ENCODE data around the gene RAB18.
"Not testable (repeated sequence)": the region's sequence is repeated elsewhere in the genome, so short reads cannot be mapped to it uniquely, and the experiment has no call there.

RAB18 gene

GRCh38 chr10:27504007-27504807 is at the start of gene RAB18:
Gene RAB18 (plus strand): TSS chr10:27504304. CDS start chr10:27504370, 66 bp downstream.
- peak; percentile 98 for DNase-seq (ENCODE audit: low read depth in 2 of 2)

- no peak for DNase-seq (ENCODE audit: low read depth in 2 of 2)
These were observed 49.3 kb upstream of the RAB18 start for GRCh38 chr10:27454837-27455236.

- no peak for DNase-seq (ENCODE audit: low read depth in 2 of 2)
These were observed 46.7 kb upstream of the RAB18 start for GRCh38 chr10:27457261-27457945.

GRCh38 chr10:27457966-27458365 is 46.1 kb upstream of the RAB18 start:
- DNase-seq (ENCODE audit: low read depth in 2 of 2): no peak

- DNase-seq (ENCODE audit: low read depth in 2 of 2): no peak
These were observed 42.8 kb upstream of the RAB18 start for GRCh38 chr10:27461312-27461711.

- no peak for DNase-seq (ENCODE audit: low read depth in 2 of 2)
These were observed 40.1 kb upstream of the RAB18 start for GRCh38 chr10:27463961-27464360.

- no peak for DNase-seq (ENCODE audit: low read depth in 2 of 2)
These were observed 39.1 kb upstream of the RAB18 start for GRCh38 chr10:27464993-27465392.

GRCh38 chr10:27465596-27465995 is 38.5 kb upstream of the RAB18 start:
- not testable (repeated sequence) for DNase-seq (ENCODE audit: low read depth in 2 of 2)

GRCh38 chr10:27470885-27471284 is 33.2 kb upstream of the RAB18 start:
- DNase-seq (ENCODE audit: low read depth in 2 of 2): no peak

- DNase-seq (ENCODE audit: low read depth in 2 of 2): peak in 1 of 2 experiments; percentile 5
These were observed 29.4 kb upstream of the RAB18 start for GRCh38 chr10:27474741-27475140.

GRCh38 chr10:27479016-27479415 is 25.1 kb upstream of the RAB18 start:
- DNase-seq (ENCODE audit: low read depth in 2 of 2): no peak

GRCh38 chr10:27481486-27481885 is 22.6 kb upstream of the RAB18 start:
- no peak for DNase-seq (ENCODE audit: low read depth in 2 of 2)

GRCh38 chr10:27482984-27483956 is 20.8 kb upstream of the RAB18 start:
- no peak for DNase-seq (ENCODE audit: low read depth in 2 of 2)

- DNase-seq (ENCODE audit: low read depth in 2 of 2): no peak
These were observed 18.7 kb upstream of the RAB18 start for GRCh38 chr10:27485368-27485767.

- no peak for DNase-seq (ENCODE audit: low read depth in 2 of 2)
These were observed 18.1 kb upstream of the RAB18 start for GRCh38 chr10:27485986-27486385.

GRCh38 chr10:27490807-27491206 is 13.3 kb upstream of the RAB18 start:
- DNase-seq (ENCODE audit: low read depth in 2 of 2): no peak

- DNase-seq (ENCODE audit: low read depth in 2 of 2): no peak
These were observed 9.8 kb upstream of the RAB18 start for GRCh38 chr10:27494116-27494805.

GRCh38 chr10:27496137-27496536 is 8.0 kb upstream of the RAB18 start:
- no peak for DNase-seq (ENCODE audit: low read depth in 2 of 2)

- no peak for DNase-seq (ENCODE audit: low read depth in 2 of 2)
These were observed 4.0 kb upstream of the RAB18 start for GRCh38 chr10:27500096-27500495.

- no peak for DNase-seq (ENCODE audit: low read depth in 2 of 2)
These were observed 3.2 kb upstream of the RAB18 start for GRCh38 chr10:27500886-27501285.

GRCh38 chr10:27503498-27504006 is 552 bp upstream of the RAB18 start:
- DNase-seq (ENCODE audit: low read depth in 2 of 2): no peak
